Gastrocnemius medialis (tissue), 4 donors: ENCODE results near the gene AKAIN1. TPM values are rescaled to one million over a fixed set of nuclear protein-coding genes. Genes with fewer than 3 reads are reported as not detected.

Source experiments
- total RNA-seq, 4 donors: library from RNA; depleted of rRNA; stranded (reverse); fragments of >200 nt; gene quantifications; one replicate each; pipeline versions ENCODE4 v1.1.0 to v1.2.3, GENCODE V29; 2016

The AKAIN1 gene
- total RNA-seq, 4 donors from 2014 or later, result not detected

Other genes with a start within 250 kb of the AKAIN1 start
- gene ZBTB14, start 98.5 kb upstream of the AKAIN1 start, total RNA-seq, result 1 to 10 TPM; 5.9 to 9.5 (median 6.6) TPM